Cardiac muscle cell (in vitro differentiated cells and primary cell): ENCODE results near the gene PDE6A. TPM values are rescaled to one million over a fixed set of nuclear protein-coding genes. Genes with fewer than 3 reads are reported as not detected.

Experiments
- DNase-seq, 2 donors: peaks; one replicate each; pipeline versions ENCODE4 v3.0.0 to v3.0.0-alpha.2; 2010 to 2017; ENCODE audit warnings: low read depth in 1 of 2, low spot score in 1 of 2
- H3K27ac ChIP-seq: fragments of 200-600 bp; sonication (generic); 2 replicates; pipeline ENCODE4 v1.5.1; 2016
- H3K27me3 ChIP-seq: fragments of 200-600 bp; sonication (generic); 2 replicates; pipeline ENCODE4 v1.6.0; 2016; ENCODE audit warnings: control low read depth
- H3K36me3 ChIP-seq: fragments of 200-600 bp; sonication (generic); 2 replicates; pipeline ENCODE4 v1.5.1; 2016; ENCODE audit warnings: control low read depth
- H3K4me1 ChIP-seq: fragments of 200-600 bp; sonication (generic); 2 replicates; pipeline ENCODE4 v1.8.1; 2017; ENCODE audit warnings: low read depth, mild to moderate bottlenecking, mixed run types
- H3K4me3 ChIP-seq: fragments of 200-600 bp; sonication (generic); 2 replicates; pipeline ENCODE4 v1.5.1; 2016; ENCODE audit warnings: mild to moderate bottlenecking
- H3K9me3 ChIP-seq: fragments of 200-600 bp; sonication (generic); 2 replicates; pipeline ENCODE4 v1.5.1; 2017; ENCODE audit warnings: low read depth, mild to moderate bottlenecking, control low read depth
- polyA plus RNA-seq: library from polyadenylated mRNA; unstranded; fragments of >200 nt; fragmentation: Nextera tagmentation; extraction: Ambion mirVana; gene quantifications from 2 replicates; pipeline ENCODE4 v1.2.1, GENCODE V29; 2016
- total RNA-seq: library from RNA; depleted of rRNA; stranded (reverse); fragments of >200 nt; gene quantifications from 2 replicates; pipeline ENCODE4 v1.2.3, GENCODE V29; 2016
- TF ChIP-seq, protein P1 (sequence below): IDR thresholded peaks from 2 replicates; pipeline ENCODE4 v1.5.1; 2012; ENCODE audit warnings: low read depth, mild to moderate bottlenecking, low read length

PDE6A gene
- total and polyA plus RNA-seq, 2 experiments from 2014 or later: not detected

DNA sequence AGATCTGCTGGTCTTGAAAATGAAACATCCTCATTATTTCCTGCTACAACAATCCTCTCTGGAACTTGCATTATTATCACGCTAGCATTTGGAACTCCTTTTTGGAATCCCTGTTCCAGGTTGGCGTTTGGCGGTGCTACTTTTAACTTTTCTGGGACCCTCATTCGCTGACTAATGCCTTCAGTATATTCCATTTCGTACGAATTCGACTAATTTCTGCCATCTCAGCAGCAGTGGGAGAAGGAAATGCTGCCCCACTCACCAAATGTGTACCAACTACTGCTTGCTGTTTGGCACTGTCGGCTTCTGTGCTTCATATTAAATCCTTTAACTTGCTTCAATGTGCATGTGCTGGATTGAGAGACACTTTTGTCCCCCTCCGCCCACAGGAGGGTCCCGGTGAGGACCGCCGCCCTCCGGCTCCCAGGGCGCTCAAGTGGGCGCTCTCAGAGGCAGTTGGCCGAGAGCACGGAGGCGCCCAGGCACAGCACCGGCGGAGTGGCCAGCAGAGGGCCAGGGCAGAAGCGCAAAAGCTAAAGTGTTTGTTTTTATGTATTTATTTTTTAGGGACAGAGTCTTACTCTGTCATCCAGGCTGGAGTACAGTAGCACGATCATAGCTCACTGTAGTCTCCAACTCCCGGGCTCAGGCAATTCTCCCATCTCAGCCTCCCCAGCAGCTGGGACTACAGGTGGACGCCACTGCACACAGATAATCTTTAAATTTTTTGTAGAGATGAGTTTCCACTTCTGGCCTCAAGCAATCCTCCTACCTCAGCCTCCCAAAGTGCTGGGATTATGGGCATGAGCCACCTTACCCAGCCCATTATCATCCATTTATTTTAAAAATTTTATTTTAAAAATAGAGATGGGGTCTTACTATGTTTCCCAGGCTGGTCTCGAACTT is 11.9 kb downstream of the PDE6A start:
- peak in 1 of 2 donors; percentile 26 for DNase-seq
- Histone ChIP-seq H3K36me3 (no peaks in the 10 kb centered on the region), H3K27ac (no peak overlapping the region), H3K4me1 (peaks cover 7% of the 10 kb centered on the region), H3K4me3 (no peak overlapping the region), H3K9me3 (no peaks in the 10 kb centered on the region), H3K27me3 (peaks cover 4% of the 10 kb centered on the region)
- TF ChIP-seq, protein P1, sequence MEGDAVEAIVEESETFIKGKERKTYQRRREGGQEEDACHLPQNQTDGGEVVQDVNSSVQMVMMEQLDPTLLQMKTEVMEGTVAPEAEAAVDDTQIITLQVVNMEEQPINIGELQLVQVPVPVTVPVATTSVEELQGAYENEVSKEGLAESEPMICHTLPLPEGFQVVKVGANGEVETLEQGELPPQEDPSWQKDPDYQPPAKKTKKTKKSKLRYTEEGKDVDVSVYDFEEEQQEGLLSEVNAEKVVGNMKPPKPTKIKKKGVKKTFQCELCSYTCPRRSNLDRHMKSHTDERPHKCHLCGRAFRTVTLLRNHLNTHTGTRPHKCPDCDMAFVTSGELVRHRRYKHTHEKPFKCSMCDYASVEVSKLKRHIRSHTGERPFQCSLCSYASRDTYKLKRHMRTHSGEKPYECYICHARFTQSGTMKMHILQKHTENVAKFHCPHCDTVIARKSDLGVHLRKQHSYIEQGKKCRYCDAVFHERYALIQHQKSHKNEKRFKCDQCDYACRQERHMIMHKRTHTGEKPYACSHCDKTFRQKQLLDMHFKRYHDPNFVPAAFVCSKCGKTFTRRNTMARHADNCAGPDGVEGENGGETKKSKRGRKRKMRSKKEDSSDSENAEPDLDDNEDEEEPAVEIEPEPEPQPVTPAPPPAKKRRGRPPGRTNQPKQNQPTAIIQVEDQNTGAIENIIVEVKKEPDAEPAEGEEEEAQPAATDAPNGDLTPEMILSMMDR: peak; percentile 47

DNA sequence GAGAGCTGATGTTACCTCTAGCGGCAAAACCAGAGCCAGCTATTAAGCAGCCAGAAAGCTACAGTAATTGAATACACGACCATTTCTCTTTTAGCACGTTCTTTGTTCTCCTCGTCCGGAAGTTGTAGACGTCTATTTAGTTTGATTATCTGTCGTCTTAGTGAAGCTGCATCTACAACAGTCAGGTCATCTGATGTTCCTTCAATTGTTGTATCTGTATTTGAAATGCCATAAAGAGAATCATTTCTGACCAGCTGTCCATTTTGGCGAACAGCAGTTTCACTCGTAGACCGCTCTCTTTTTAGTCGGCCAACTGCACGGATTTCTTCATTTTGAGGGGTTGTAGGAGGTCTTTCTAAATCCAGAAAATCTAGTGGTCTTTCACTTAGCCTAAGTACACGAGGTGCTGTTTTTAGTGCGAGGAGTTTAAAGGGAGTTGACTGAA is 12.6 kb downstream of the PDE6A start:
- H3K9me3 ChIP-seq: no peaks in the 10 kb centered on the region
- peaks cover 4% of the 10 kb centered on the region for H3K4me1 ChIP-seq
- TF ChIP-seq, protein P1: no peak
- H3K27ac ChIP-seq: no peak overlapping the region
- DNase-seq: no peak
- H3K36me3 ChIP-seq: no peaks in the 10 kb centered on the region
- peaks cover 4% of the 10 kb centered on the region for H3K27me3 ChIP-seq
- H3K4me3 ChIP-seq: no peak overlapping the region

DNA sequence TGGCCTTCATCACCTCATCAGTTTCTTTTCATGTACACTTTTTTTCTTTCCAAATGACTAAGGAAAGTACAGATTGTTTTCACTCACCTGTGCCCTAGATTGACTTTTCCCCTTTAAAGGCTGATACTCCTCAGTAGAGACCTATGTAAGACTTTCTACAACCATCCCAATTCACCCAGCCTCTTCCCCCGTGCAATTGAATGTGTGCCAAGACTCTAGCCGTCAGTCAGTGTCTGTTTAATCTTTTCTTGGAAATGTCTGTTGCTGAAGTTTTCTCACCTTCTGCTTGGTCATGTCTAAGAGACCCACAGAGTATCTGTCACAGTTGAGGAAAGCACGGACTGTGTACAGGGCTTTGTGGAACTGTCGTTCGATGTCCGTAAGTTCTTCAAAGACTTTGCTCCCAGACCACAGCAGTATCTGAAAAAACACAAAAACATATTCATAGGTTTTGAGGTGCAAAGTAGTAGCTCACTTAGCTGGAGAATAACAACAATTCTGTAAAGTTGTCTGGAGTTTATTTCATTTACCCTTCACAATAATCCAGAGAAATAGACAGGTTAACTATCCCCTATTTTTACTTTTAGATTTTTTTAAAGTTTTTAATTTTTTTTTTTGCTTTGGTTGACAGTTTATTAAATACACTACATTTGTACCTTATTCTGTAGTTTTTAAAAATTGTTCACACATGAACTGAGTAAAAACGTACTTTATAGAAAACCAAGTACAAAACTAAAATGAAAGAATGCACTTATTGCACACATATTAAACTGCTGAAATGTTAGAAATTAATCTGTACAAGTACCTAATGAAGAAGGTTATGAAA is 13.6 kb downstream of the PDE6A start:
- TF ChIP-seq, protein P1: no peak
- Histone ChIP-seq H3K27me3 (peaks cover 4% of the 10 kb centered on the region), H3K4me3 (no peak overlapping the region)

DNA sequence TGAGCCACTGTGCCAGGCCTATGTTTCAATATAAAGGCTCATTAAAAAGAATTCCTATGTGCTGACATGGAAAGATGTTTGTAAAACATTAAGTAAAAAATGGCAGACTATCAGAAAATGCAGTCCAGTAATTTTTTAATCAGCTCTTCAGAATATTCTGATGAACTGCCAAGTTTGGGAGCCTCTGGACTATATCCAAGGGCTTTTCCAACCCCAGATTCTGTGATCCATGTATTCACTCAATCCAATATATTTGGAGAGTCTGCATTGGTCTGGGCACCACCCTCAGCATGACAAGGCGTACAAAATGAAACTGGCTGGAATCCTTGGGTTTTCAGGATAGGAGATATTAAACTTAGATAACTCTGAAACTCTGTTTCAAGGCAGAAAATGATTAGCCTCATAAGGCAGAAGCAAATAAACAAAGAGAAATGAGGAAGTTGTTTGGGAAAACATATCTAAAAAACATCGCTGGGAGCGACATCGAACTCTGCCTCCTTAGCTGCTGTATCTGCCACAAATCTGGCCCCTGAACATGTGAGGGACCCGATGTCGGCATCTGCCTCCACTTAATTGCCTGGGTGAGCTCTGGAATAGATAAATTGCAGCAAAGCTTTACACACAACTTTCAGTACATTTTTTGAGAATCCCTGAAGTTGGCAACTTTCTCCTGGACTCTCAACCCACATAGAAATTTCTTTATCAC is 14.4 kb downstream of the PDE6A start:
- Histone ChIP-seq H3K4me3 (no peak overlapping the region), H3K27me3 (peaks cover 4% of the 10 kb centered on the region), H3K36me3 (no peaks in the 10 kb centered on the region), H3K9me3 (no peaks in the 10 kb centered on the region), H3K27ac (no peak overlapping the region), H3K4me1 (peaks cover 4% of the 10 kb centered on the region)
- TF ChIP-seq, protein P1: no peak
- peak in 1 of 2 donors; percentile 58 for DNase-seq

More for the DNA sequence above, 13.6 kb downstream of the PDE6A start:
- no peaks in the 10 kb centered on the region for H3K9me3 ChIP-seq
- peaks cover 4% of the 10 kb centered on the region for H3K4me1 ChIP-seq
- no peaks in the 10 kb centered on the region for H3K36me3 ChIP-seq
- DNase-seq: no peak
- no peak overlapping the region for H3K27ac ChIP-seq

DNA sequence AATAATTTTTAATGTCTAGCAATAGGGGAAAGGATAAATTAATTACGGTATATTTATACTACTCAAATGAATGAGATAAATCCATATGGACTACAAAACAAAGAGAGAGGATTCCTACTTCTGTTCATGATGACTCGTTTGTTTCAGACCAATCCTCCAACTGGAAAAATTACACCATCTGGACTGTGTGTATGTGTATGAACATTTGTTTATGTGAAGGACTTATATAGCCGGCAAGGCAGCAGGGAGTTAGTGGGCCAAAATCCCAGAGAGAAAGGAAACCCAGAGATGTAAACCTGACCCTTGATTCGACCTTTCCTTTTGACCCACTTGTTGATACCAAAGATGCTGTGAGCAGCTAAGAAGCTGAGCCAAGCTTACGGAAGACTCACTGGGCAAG is 20.1 kb downstream of the PDE6A start:
- TF ChIP-seq, protein P1: no peak
- no peak overlapping the region for H3K4me3 ChIP-seq
- no peak for DNase-seq

More for the DNA sequence above, 20.1 kb downstream of the PDE6A start:
- Histone ChIP-seq H3K9me3 (no peaks in the 10 kb centered on the region), H3K27me3 (no peaks in the 10 kb centered on the region), H3K36me3 (no peaks in the 10 kb centered on the region), H3K27ac (no peak overlapping the region), H3K4me1 (no peaks in the 10 kb centered on the region)
